Spleen (tissue), 11 donors: Measurements from ENCODE around the gene OR1I1. TPM values are rescaled to one million over a fixed set of nuclear protein-coding genes. Genes with fewer than 3 reads are reported as not detected.

Experiments used
- DNase-seq: peaks from one replicate; pipeline ENCODE4 v3.0.0-alpha.2; 2020
- H3K27ac ChIP-seq, 8 donors: fragments of 200-600 bp; sonication (generic) in 7 of 8; 1 replicate in 4 of 8; 2 replicates in 4 of 8; pipeline versions ENCODE4 v1.5.0 to v1.8.0; 2016 to 2021; ENCODE audit warnings: inconsistent platforms in 4 of 8, mild to moderate bottlenecking in 4 of 8, moderate library complexity in 1 of 8
- H3K27me3 ChIP-seq, 7 donors: fragments of 200-600 bp; sonication (generic) in 6 of 7; replicated peaks in 1 of 7; 1 replicate in 4 of 7; 2 replicates in 3 of 7; pipeline versions ENCODE4 v1.5.0 to v1.8.0; 2016 to 2021; ENCODE audit warnings: inconsistent platforms in 3 of 7, mild to moderate bottlenecking in 1 of 7
- H3K36me3 ChIP-seq, 6 donors: fragments of 200-600 bp; sonication (generic) in 5 of 6; 1 replicate in 4 of 6; 2 replicates in 2 of 6; pipeline versions ENCODE4 v1.5.0 to v1.8.0; 2016 to 2021; ENCODE audit warnings: inconsistent platforms in 2 of 6
- H3K4me1 ChIP-seq, 6 donors: fragments of 200-600 bp; sonication (generic) in 5 of 6; 1 replicate in 3 of 6; 2 replicates in 3 of 6; pipeline versions ENCODE4 v1.5.0 to v1.8.0; 2016 to 2021; ENCODE audit warnings: inconsistent platforms in 3 of 6
- H3K4me3 ChIP-seq, 8 donors: fragments of 200-600 bp; sonication (generic) in 7 of 8; 1 replicate in 4 of 8; 2 replicates in 4 of 8; pipeline versions ENCODE4 v1.5.0 to v1.8.0; 2016 to 2021; ENCODE audit warnings: inconsistent platforms in 4 of 8, mild to moderate bottlenecking in 4 of 8, moderate library complexity in 2 of 8
- H3K9me3 ChIP-seq, 8 donors: fragments of 200-600 bp; sonication (generic) in 7 of 8; 1 replicate in 4 of 8; 2 replicates in 4 of 8; pipeline versions ENCODE4 v1.5.0 to v1.8.0; 2016 to 2021; ENCODE audit warnings: inconsistent platforms in 4 of 8
- POLR2A ChIP-seq, 3 donors: fragments of 450-650 bp; IDR thresholded peaks; one replicate each; pipeline ENCODE4 v1.5.1; 2017; ENCODE audit warnings: antibody characterized with exemption in 3 of 3, mild to moderate bottlenecking in 1 of 3
- POLR2AphosphoS5 ChIP-seq, 3 donors: sonication (generic); formaldehyde crosslinking; IDR thresholded peaks; one replicate each; pipeline ENCODE4 v1.5.1; 2017; ENCODE audit warnings: antibody characterized with exemption in 3 of 3
- WGBS, 5 donors: extraction: QIAGEN DNeasy Blood & Tissue Kit in 3 of 5; methylation state at CpG; one replicate each; pipeline versions ENCODE4 v1.1.5 to v1.1.7; 2013 to 2018; 5-methylcytosine and 5-hydroxymethylcytosine counted together
- intact Hi-C: fragments of 100-400 bp; cut with DNase I; formaldehyde crosslinking; loops from one replicate; pipeline ENCODE4 v1.15.0; 2023; ENCODE audit warnings: low total_unique reads
- polyA plus RNA-seq, 3 donors: library from polyadenylated mRNA; stranded (reverse); fragments of 200-250 nt; gene quantifications; one replicate each; pipeline ENCODE4 v1.2.1, GENCODE V29; 2013
- total RNA-seq, 7 donors: library from RNA; depleted of rRNA in 3 of 7; stranded (reverse); fragments of >200 nt in 3 of 7; fragmentation: NEBNext Ultra II Directional in 4 of 7; extraction: Animal tissue kit (Norgen Biotek cat#: 25700) in 4 of 7; gene quantifications; one replicate each; pipeline versions ENCODE4 v1.1.0 to v1.2.1, GENCODE V29; 2016 to 2021
- TF ChIP-seq, protein P1 (sequence below), 11 experiments: fragments of 200-600 bp in 7 of 11; fragments of 450-650 bp in 4 of 11; sonication (generic) in 4 of 11; IDR thresholded peaks in 8 of 11; conservative IDR thresholded peaks in 3 of 11; 1 replicate in 7 of 11; 2 replicates in 4 of 11; pipeline versions ENCODE4 v1.4.0 to v1.8.0; 2016 to 2021; ENCODE audit warnings: antibody characterized with exemption in 11 of 11, inconsistent platforms in 4 of 11, mild to moderate bottlenecking in 1 of 11
- donor health status: healthy with polysubstance abuse.
- donor health status: DM: no; HTN: no; CAD: no; lungs with moderate emphysema.
- donor health status: DM: no; HTN: no; CAD: no.
- donor health status: Bipolar disorder and iron deficiency.
- donor health status: healthy.
- donor health status: DM: no; HTN: no; CAD: no.
- donor health status: DM: yes; HTN: yes; CAD: no.

The OR1I1 gene
- total and polyA plus RNA-seq, 10 donors = 0.06 TPM; not detected in 9

DNA sequence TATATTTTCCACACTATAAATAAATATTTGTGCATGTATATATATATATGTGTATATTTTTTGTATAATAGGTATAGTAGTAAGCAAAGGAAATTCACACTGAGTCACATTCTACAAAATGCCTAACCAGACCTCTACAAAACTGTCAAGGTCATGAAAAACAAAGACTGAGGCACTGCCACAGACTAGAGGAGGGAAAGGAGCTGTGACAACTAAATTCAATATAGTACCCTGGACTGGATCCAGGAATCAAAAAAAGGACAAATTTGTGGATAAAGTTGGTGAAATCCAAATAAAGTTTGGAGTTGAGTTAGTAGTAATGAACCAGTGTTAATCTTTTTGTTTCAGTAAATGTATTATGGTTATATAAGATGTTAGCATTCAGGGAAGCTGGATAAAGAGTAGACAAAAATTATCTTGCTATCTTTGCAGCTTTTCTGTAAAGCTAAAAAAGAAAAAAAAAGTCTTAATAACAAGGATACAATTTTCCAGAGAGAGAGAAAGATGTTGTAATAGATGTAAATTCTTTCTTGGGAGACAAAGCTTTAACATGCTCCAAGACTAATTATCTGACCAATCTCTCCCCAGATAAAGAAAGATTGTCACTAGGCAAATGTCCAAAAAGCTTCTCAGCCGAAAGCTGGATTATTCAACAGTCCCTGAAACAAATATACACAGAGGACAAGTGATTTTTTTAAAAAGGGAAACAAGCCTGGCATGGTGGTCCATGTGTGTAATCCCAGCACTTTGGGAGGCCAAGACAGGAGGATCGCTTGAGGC, 44.3 kb downstream of the OR1I1 start:
- peaks cover 0 to 30% (median 21%) of the 10 kb centered on the region in 6 donors for H3K4me1 ChIP-seq
- 82 to 88% (median 84%) methylated on average over 2 of the region's 2 CpGs for WGBS, 5 donors
- intact Hi-C loops = no loop called here
- no peak for DNase-seq
- TF ChIP-seq, protein P1, sequence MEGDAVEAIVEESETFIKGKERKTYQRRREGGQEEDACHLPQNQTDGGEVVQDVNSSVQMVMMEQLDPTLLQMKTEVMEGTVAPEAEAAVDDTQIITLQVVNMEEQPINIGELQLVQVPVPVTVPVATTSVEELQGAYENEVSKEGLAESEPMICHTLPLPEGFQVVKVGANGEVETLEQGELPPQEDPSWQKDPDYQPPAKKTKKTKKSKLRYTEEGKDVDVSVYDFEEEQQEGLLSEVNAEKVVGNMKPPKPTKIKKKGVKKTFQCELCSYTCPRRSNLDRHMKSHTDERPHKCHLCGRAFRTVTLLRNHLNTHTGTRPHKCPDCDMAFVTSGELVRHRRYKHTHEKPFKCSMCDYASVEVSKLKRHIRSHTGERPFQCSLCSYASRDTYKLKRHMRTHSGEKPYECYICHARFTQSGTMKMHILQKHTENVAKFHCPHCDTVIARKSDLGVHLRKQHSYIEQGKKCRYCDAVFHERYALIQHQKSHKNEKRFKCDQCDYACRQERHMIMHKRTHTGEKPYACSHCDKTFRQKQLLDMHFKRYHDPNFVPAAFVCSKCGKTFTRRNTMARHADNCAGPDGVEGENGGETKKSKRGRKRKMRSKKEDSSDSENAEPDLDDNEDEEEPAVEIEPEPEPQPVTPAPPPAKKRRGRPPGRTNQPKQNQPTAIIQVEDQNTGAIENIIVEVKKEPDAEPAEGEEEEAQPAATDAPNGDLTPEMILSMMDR (IDR thresholded peaks at IDR 0.05 in 8 of 11, conservative IDR thresholded peaks at IDR 0.05 in 3 of 11) = no peak
- TF ChIP-seq POLR2AphosphoS5 (IDR thresholded peaks at IDR 0.05) = no peak
- no peak for TF ChIP-seq POLR2A (IDR thresholded peaks at IDR 0.05)
- H3K36me3 ChIP-seq = peaks cover 0 to 22% (median 15%) of the 10 kb centered on the region in 6 donors
- H3K27me3 ChIP-seq = peaks cover 0 to 21% (median 0%) of the 10 kb centered on the region in 7 donors
- peak overlapping the region in 7 of 8 donors; percentile 59 to 90 (median 82) for H3K4me3 ChIP-seq
- H3K27ac ChIP-seq = peak overlapping the region; percentile 23 to 96 (median 93)
- no peaks in the 10 kb centered on the region for H3K9me3 ChIP-seq

DNA sequence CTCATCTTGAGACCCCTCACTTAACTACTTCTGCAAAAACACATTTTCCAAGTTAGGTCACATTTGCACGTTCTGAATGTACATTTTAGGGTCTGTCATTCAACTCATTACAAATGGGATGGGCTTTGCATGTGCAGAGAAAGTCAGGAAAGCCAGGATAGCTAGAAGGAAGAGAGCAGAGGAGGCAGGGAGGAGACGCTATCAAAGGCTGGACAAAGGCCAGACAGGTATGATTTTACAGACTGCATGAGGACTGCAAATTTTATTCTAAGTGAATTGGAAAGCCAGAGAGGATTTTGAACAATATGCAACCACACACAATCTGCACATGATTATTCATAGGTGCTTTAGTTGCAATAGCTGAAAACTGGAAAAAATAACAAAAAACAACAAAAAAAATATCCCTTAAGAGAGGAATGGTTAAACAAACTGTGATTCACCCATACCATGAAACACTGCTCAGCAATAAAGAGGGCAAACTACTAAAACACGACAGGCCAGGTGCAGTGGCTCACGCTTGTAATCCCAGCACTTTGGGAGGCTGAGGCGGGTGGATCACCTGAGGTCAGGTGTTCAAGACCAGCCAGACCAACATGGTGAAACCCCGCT, 46.3 kb downstream of the OR1I1 start:
- no peak for DNase-seq
- intact Hi-C loops = no loop called here
- Histone ChIP-seq H3K36me3 (peaks cover 0 to 3% (median 0%) of the 10 kb centered on the region in 6 donors), H3K27me3 (peaks cover 0 to 25% (median 0%) of the 10 kb centered on the region in 7 donors), H3K4me1 (peaks cover 0 to 29% (median 21%) of the 10 kb centered on the region in 6 donors), H3K9me3 (no peaks in the 10 kb centered on the region), H3K4me3 (no peak overlapping the region), H3K27ac (no peak overlapping the region)
- no peak for TF ChIP-seq POLR2AphosphoS5 (IDR thresholded peaks at IDR 0.05)
- no peak for TF ChIP-seq POLR2A (IDR thresholded peaks at IDR 0.05)
- TF ChIP-seq, protein P1 (IDR thresholded peaks at IDR 0.05 in 8 of 11, conservative IDR thresholded peaks at IDR 0.05 in 3 of 11) = no peak
- WGBS, 5 donors = 79 to 92% (median 86%) methylated on average over 6 of the region's 6 CpGs

DNA sequence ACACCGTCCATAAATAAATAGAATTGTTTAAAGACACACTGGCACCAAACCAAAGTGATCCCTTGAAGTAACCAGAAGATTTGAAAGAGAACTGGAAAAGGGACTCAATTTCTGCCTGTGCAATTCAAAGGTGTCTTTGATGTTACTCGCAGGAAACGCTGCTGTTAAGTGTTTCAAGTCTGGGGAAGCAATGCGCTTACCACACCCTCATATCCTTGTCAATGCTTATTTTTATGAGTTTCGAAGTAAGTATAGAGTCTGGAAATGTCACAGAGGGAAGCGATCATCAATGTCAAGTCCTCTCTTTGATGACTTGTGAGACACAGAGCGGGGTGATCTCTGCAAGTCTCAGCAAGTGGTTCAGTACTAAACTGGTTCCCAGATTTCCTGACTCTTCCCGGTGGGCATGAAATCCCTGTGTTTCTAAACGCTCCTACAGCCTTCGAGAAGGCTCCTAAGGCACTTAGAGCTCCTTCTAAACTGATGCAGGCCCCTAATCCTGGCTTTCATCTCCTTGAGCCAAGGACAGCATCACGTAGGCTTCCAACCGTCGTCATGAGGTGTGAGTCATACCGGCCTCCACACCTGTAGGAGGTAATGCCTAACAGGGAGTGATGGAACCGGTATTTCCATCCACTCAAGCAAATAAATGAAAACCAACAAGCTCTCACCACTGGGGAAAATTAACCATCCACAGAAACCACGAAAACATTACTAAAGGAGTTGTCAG, 48.0 kb downstream of the OR1I1 start:
- peaks cover 0 to 31% (median 0%) of the 10 kb centered on the region in 7 donors for H3K27me3 ChIP-seq
- H3K4me3 ChIP-seq = no peak overlapping the region
- intact Hi-C loops = no loop called here
- 66 to 72% (median 69%) methylated on average over 16 of the region's 16 CpGs for WGBS, 5 donors
- no peak for DNase-seq
- no peak for TF ChIP-seq POLR2AphosphoS5 (IDR thresholded peaks at IDR 0.05)
- TF ChIP-seq, protein P1 (IDR thresholded peaks at IDR 0.05 in 8 of 11, conservative IDR thresholded peaks at IDR 0.05 in 3 of 11) = no peak
- TF ChIP-seq POLR2A (IDR thresholded peaks at IDR 0.05) = no peak
- H3K4me1 ChIP-seq = peaks cover 0 to 11% (median 6%) of the 10 kb centered on the region in 6 donors
- no peak overlapping the region for H3K27ac ChIP-seq
- H3K36me3 ChIP-seq = no peaks in the 10 kb centered on the region
- H3K9me3 ChIP-seq = no peaks in the 10 kb centered on the region
